ENCODE data around the gene ZNF236.
"Not testable (repeated sequence)": the region's sequence is repeated elsewhere in the genome, so short reads cannot be mapped to it uniquely, and the experiment has no call there.

Gene ZNF236

GRCh38 chr18:76822506-76823160, at the start of gene ZNF236:
ZNF236 (plus strand) TSS chr18:76822557; CDS start chr18:76822608, 51 bp downstream.
- peak; percentile 81 to 95 (median 87) for DNase-seq

- no peak for DNase-seq
Measured at GRCh38 chr18:76772665-76773064, 49.7 kb upstream of the ZNF236 start.

- not testable (repeated sequence) for DNase-seq
Measured at GRCh38 chr18:76777036-76777435, 45.3 kb upstream of the ZNF236 start.

GRCh38 chr18:76783786-76784484, 38.4 kb upstream of the ZNF236 start:
- no peak for DNase-seq

GRCh38 chr18:76785872-76786271, 36.5 kb upstream of the ZNF236 start:
- no peak for DNase-seq

- DNase-seq: no peak
Measured at GRCh38 chr18:76788571-76789317, 33.6 kb upstream of the ZNF236 start.

GRCh38 chr18:76791106-76791505, 31.3 kb upstream of the ZNF236 start:
- DNase-seq: no peak

GRCh38 chr18:76791642-76792041, 30.7 kb upstream of the ZNF236 start:
- DNase-seq: no peak

- DNase-seq: no peak
Measured at GRCh38 chr18:76794326-76794725, 28.0 kb upstream of the ZNF236 start.

GRCh38 chr18:76801567-76802505, 20.5 kb upstream of the ZNF236 start:
- DNase-seq: peak; percentile 56 to 88 (median 77)

- DNase-seq: no peak
Measured at GRCh38 chr18:76803413-76803812, 18.9 kb upstream of the ZNF236 start.

GRCh38 chr18:76803814-76804213, 18.5 kb upstream of the ZNF236 start:
- DNase-seq: peak; percentile 63 to 84 (median 77)

GRCh38 chr18:76805221-76805620, 17.1 kb upstream of the ZNF236 start:
- DNase-seq: peak; percentile 14 to 43 (median 42)

- DNase-seq: no peak
Measured at GRCh38 chr18:76806301-76806700, 16.1 kb upstream of the ZNF236 start.

GRCh38 chr18:76808561-76808960, 13.8 kb upstream of the ZNF236 start:
- no peak for DNase-seq

GRCh38 chr18:76811530-76811929, 10.8 kb upstream of the ZNF236 start:
- DNase-seq: peak in 2 of 3 donors; percentile 21 to 44

GRCh38 chr18:76814256-76814655, 8.1 kb upstream of the ZNF236 start:
- DNase-seq: no peak

- DNase-seq: no peak
Measured at GRCh38 chr18:76816127-76816526, 6.2 kb upstream of the ZNF236 start.

GRCh38 chr18:76817888-76818611, 4.3 kb upstream of the ZNF236 start:
- DNase-seq: no peak

GRCh38 chr18:76819411-76820136, 2.8 kb upstream of the ZNF236 start:
- DNase-seq: no peak

GRCh38 chr18:76821356-76821874, 942 bp upstream of the ZNF236 start:
- peak in 1 of 3 donors; percentile 2 for DNase-seq

All from suppressor macrophage treated with lipopolysaccharide for 1 hour (primary cell).